Skeletal muscle tissue (tissue), 4 donors: ENCODE data around the gene RAF1. TPM values are rescaled to one million over a fixed set of nuclear protein-coding genes. Genes with fewer than 3 reads are reported as not detected.

ENCODE experiments used
- H3K27ac ChIP-seq: one replicate; pipeline ENCODE4 v1.7.0; 2013; ENCODE audit warnings: mild to moderate bottlenecking, low read depth, low read length, inconsistent platforms
- H3K27me3 ChIP-seq, 3 donors: one replicate each; pipeline ENCODE4 v1.7.0; 2013; ENCODE audit warnings: low read length in 3 of 3; ENCODE audit not compliant: control insufficient read depth in 3 of 3, insufficient read depth in 3 of 3
- H3K36me3 ChIP-seq, 3 donors: one replicate each; pipeline ENCODE4 v1.7.0; 2013; ENCODE audit warnings: low read length in 3 of 3; ENCODE audit not compliant: control insufficient read depth in 3 of 3, insufficient read depth in 3 of 3
- H3K4me1 ChIP-seq, 3 donors: one replicate each; pipeline ENCODE4 v1.7.0; 2013; ENCODE audit warnings: low read length in 3 of 3, mild to moderate bottlenecking in 3 of 3; ENCODE audit not compliant: control insufficient read depth in 3 of 3, insufficient read depth in 3 of 3
- H3K4me3 ChIP-seq, 3 donors: one replicate each; pipeline ENCODE4 v1.7.0; 2013; ENCODE audit warnings: low read length in 3 of 3
- H3K9ac ChIP-seq, 3 donors: one replicate each; pipeline ENCODE4 v1.7.0; 2013; ENCODE audit warnings: low read length in 3 of 3, mild to moderate bottlenecking in 3 of 3, moderate library complexity in 2 of 3, low read depth in 1 of 3
- H3K9me3 ChIP-seq, 3 donors: one replicate each; pipeline ENCODE4 v1.7.0; 2013; ENCODE audit warnings: low read length in 3 of 3; ENCODE audit not compliant: control insufficient read depth in 3 of 3
- total RNA-seq: library from RNA; depleted of rRNA; stranded (reverse); fragments of >200 nt; gene quantifications from one replicate; pipeline ENCODE4 v1.2.3, GENCODE V29; 2014
- donor health status: Osteomylitis.

Gene RAF1
- total RNA-seq, 1 donor from 2014 or later: 131 TPM

- Histone ChIP-seq H3K27ac (peak overlapping the region; percentile 22), H3K4me1 (peaks cover 29 to 37% (median 33%) of the 10 kb centered on the region in 3 donors), H3K36me3 (peaks cover 45 to 67% (median 62%) of the 10 kb centered on the region in 3 donors), H3K4me3 (no peak overlapping the region), H3K9ac (peak overlapping the region in 1 of 3 donors; percentile 5), H3K9me3 (no peaks in the 10 kb centered on the region), H3K27me3 (no peaks in the 10 kb centered on the region)
Observed at GRCh38 chr3:12588039-12589009, 75.6 kb downstream of the RAF1 start.

GRCh38 chr3:12586403-12586802, 77.5 kb downstream of the RAF1 start:
- H3K4me3 ChIP-seq: no peak overlapping the region
- no peak overlapping the region for H3K27ac ChIP-seq
- peaks cover 57 to 83% (median 65%) of the 10 kb centered on the region in 3 donors for H3K36me3 ChIP-seq

GRCh38 chr3:12585970-12586369, 77.9 kb downstream of the RAF1 start:
- Histone ChIP-seq H3K4me1 (peaks cover 29 to 37% (median 33%) of the 10 kb centered on the region in 3 donors), H3K9ac (no peak overlapping the region), H3K4me3 (no peak overlapping the region), H3K36me3 (peaks cover 57 to 83% (median 65%) of the 10 kb centered on the region in 3 donors), H3K27me3 (no peaks in the 10 kb centered on the region), H3K27ac (no peak overlapping the region), H3K9me3 (no peaks in the 10 kb centered on the region)

More at GRCh38 chr3:12586403-12586802, 77.5 kb downstream of the RAF1 start:
- Histone ChIP-seq H3K4me1 (peaks cover 29 to 37% (median 33%) of the 10 kb centered on the region in 3 donors), H3K9ac (peak overlapping the region in 1 of 3 donors; percentile 25), H3K9me3 (no peaks in the 10 kb centered on the region), H3K27me3 (no peaks in the 10 kb centered on the region)

GRCh38 chr3:12585181-12585580, 78.7 kb downstream of the RAF1 start:
- peaks cover 52 to 79% (median 58%) of the 10 kb centered on the region in 3 donors for H3K36me3 ChIP-seq
- H3K27ac ChIP-seq: no peak overlapping the region

GRCh38 chr3:12584083-12584482, 79.8 kb downstream of the RAF1 start:
- Histone ChIP-seq H3K36me3 (peaks cover 54 to 82% (median 56%) of the 10 kb centered on the region in 3 donors), H3K4me1 (peaks cover 25 to 31% (median 25%) of the 10 kb centered on the region in 3 donors), H3K27me3 (no peaks in the 10 kb centered on the region), H3K9ac (peak overlapping the region in 1 of 3 donors; percentile 9), H3K27ac (no peak overlapping the region), H3K9me3 (no peaks in the 10 kb centered on the region), H3K4me3 (no peak overlapping the region)

More at GRCh38 chr3:12585181-12585580, 78.7 kb downstream of the RAF1 start:
- Histone ChIP-seq H3K9ac (no peak overlapping the region), H3K9me3 (no peaks in the 10 kb centered on the region), H3K4me3 (no peak overlapping the region), H3K4me1 (peaks cover 29 to 37% (median 30%) of the 10 kb centered on the region in 3 donors), H3K27me3 (no peaks in the 10 kb centered on the region)

GRCh38 chr3:12583280-12583679, 80.6 kb downstream of the RAF1 start:
- Histone ChIP-seq H3K9me3 (no peaks in the 10 kb centered on the region), H3K27ac (no peak overlapping the region), H3K27me3 (no peaks in the 10 kb centered on the region), H3K9ac (no peak overlapping the region), H3K36me3 (peaks cover 54 to 80% (median 56%) of the 10 kb centered on the region in 3 donors), H3K4me1 (peaks cover 17 to 24% (median 18%) of the 10 kb centered on the region in 3 donors), H3K4me3 (no peak overlapping the region)

GRCh38 chr3:12582730-12583129, 81.2 kb downstream of the RAF1 start:
- Histone ChIP-seq H3K36me3 (peaks cover 58 to 81% (median 60%) of the 10 kb centered on the region in 3 donors), H3K27me3 (no peaks in the 10 kb centered on the region), H3K27ac (no peak overlapping the region), H3K9me3 (no peaks in the 10 kb centered on the region), H3K9ac (no peak overlapping the region), H3K4me3 (no peak overlapping the region), H3K4me1 (peaks cover 12 to 20% (median 15%) of the 10 kb centered on the region in 3 donors)

GRCh38 chr3:12579905-12580304, 84.0 kb downstream of the RAF1 start:
- Histone ChIP-seq H3K27me3 (no peaks in the 10 kb centered on the region), H3K4me1 (peaks cover 0 to 4% (median 0%) of the 10 kb centered on the region in 3 donors), H3K4me3 (no peak overlapping the region), H3K9me3 (no peaks in the 10 kb centered on the region), H3K27ac (no peak overlapping the region), H3K9ac (no peak overlapping the region), H3K36me3 (peaks cover 65 to 85% (median 72%) of the 10 kb centered on the region in 3 donors)

- Histone ChIP-seq H3K4me3 (no peak overlapping the region), H3K27me3 (no peaks in the 10 kb centered on the region), H3K27ac (no peak overlapping the region), H3K36me3 (peaks cover 66 to 85% (median 72%) of the 10 kb centered on the region in 3 donors), H3K4me1 (peaks cover 0 to 5% (median 0%) of the 10 kb centered on the region in 3 donors), H3K9ac (no peak overlapping the region), H3K9me3 (no peaks in the 10 kb centered on the region)
Observed at GRCh38 chr3:12579456-12579855, 84.5 kb downstream of the RAF1 start.

GRCh38 chr3:12578742-12579141, 85.2 kb downstream of the RAF1 start:
- Histone ChIP-seq H3K9ac (peak overlapping the region in 1 of 3 donors; percentile 21), H3K27me3 (no peaks in the 10 kb centered on the region), H3K27ac (no peak overlapping the region), H3K36me3 (peaks cover 66 to 85% (median 72%) of the 10 kb centered on the region in 3 donors), H3K4me1 (peaks cover 0 to 3% (median 0%) of the 10 kb centered on the region in 3 donors), H3K9me3 (no peaks in the 10 kb centered on the region), H3K4me3 (no peak overlapping the region)
